Measurements from ENCODE around the gene PGAP1. TPM values are rescaled to one million over a fixed set of nuclear protein-coding genes. Genes with fewer than 3 reads are reported as not detected.

The PGAP1 gene
- total RNA-seq, 3 donors from 2014 or later, result 7.2 to 27.1 (median 16.1) TPM

DNA sequence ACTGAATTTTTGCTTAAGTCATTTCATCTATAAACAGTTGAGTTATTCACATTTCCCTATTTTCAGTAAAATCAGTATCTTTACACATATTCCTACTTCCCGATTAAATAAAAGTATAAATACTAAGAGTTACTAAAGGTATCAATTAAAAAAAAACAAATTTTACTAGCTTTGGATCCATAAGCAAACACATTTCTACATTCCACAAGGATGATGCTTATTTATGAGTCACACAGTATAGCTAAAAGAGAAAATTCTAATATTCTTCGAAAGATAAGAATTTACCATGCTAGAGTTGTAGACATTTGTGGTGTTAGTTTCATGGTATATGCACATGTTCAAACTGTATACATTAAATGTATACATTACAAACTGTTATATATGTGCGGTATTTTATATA is 23.7 kb downstream of the PGAP1 start:
- H3K27ac ChIP-seq, result no peak overlapping the region
- TF ChIP-seq POLR2A (IDR thresholded peaks at IDR 0.05) (no peak), POLR2AphosphoS5 (IDR thresholded peaks at IDR 0.05) (no peak)
- TF ChIP-seq, protein P1, sequence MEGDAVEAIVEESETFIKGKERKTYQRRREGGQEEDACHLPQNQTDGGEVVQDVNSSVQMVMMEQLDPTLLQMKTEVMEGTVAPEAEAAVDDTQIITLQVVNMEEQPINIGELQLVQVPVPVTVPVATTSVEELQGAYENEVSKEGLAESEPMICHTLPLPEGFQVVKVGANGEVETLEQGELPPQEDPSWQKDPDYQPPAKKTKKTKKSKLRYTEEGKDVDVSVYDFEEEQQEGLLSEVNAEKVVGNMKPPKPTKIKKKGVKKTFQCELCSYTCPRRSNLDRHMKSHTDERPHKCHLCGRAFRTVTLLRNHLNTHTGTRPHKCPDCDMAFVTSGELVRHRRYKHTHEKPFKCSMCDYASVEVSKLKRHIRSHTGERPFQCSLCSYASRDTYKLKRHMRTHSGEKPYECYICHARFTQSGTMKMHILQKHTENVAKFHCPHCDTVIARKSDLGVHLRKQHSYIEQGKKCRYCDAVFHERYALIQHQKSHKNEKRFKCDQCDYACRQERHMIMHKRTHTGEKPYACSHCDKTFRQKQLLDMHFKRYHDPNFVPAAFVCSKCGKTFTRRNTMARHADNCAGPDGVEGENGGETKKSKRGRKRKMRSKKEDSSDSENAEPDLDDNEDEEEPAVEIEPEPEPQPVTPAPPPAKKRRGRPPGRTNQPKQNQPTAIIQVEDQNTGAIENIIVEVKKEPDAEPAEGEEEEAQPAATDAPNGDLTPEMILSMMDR (IDR thresholded peaks at IDR 0.05), result no peak
- intact Hi-C loops (cut with DNase I; ENCODE audit: low total_unique reads), result no loop called here
- H3K36me3 ChIP-seq, result no peaks in the 10 kb centered on the region
- H3K9me3 ChIP-seq, result no peaks in the 10 kb centered on the region
- H3K4me1 ChIP-seq, result no peaks in the 10 kb centered on the region
- H3K27me3 ChIP-seq, result no peaks in the 10 kb centered on the region
- H3K4me3 ChIP-seq, result no peak overlapping the region
- DNase-seq (ENCODE audit: low spot score in 2 of 2), result no peak

- Histone ChIP-seq H3K4me3 (no peak overlapping the region), H3K36me3 (no peaks in the 10 kb centered on the region), H3K27me3 (no peaks in the 10 kb centered on the region), H3K4me1 (no peaks in the 10 kb centered on the region), H3K27ac (no peak overlapping the region), H3K9me3 (no peaks in the 10 kb centered on the region)
- TF ChIP-seq, protein P1 (IDR thresholded peaks at IDR 0.05), result no peak
- TF ChIP-seq POLR2A (IDR thresholded peaks at IDR 0.05), result no peak
- TF ChIP-seq POLR2AphosphoS5 (IDR thresholded peaks at IDR 0.05), result no peak
- DNase-seq (ENCODE audit: low spot score in 2 of 2), result no peak
- intact Hi-C loops (cut with DNase I; ENCODE audit: low total_unique reads), result no loop called here
Measured at GRCh38 chr2:196900843-196901242, 25.7 kb downstream of the PGAP1 start.

DNA sequence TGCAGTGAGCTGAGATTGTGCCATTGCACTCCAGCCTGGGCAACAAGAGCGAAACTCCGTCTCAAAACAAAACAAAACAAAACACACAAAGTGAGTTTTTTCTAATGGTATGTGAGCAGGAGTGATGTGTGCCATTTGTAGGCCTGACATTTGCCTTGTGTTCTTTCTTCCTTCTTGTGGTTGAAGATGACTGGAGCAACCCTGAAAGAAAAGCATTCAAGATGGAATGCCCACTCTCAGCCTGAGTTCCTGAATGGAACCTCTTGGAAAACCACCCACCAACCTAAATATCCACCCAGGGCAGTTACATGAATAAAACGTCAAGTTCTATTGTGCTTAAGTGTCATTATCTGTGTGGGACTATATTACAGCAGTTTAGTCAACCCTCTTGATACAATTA is 26.5 kb downstream of the PGAP1 start:
- no peaks in the 10 kb centered on the region for H3K27me3 ChIP-seq
- intact Hi-C loops (cut with DNase I; ENCODE audit: low total_unique reads), result no loop called here
- H3K27ac ChIP-seq, result no peak overlapping the region
- no peaks in the 10 kb centered on the region for H3K4me1 ChIP-seq
- no peaks in the 10 kb centered on the region for H3K9me3 ChIP-seq
- DNase-seq (ENCODE audit: low spot score in 2 of 2), result no peak
- no peak overlapping the region for H3K4me3 ChIP-seq
- H3K36me3 ChIP-seq, result no peaks in the 10 kb centered on the region
- no peak for TF ChIP-seq POLR2AphosphoS5 (IDR thresholded peaks at IDR 0.05)
- no peak for TF ChIP-seq POLR2A (IDR thresholded peaks at IDR 0.05)

- no peak for DNase-seq (ENCODE audit: low spot score in 2 of 2)
- Histone ChIP-seq H3K9me3 (no peaks in the 10 kb centered on the region), H3K27ac (no peak overlapping the region), H3K36me3 (no peaks in the 10 kb centered on the region), H3K27me3 (no peaks in the 10 kb centered on the region), H3K4me1 (no peaks in the 10 kb centered on the region), H3K4me3 (no peak overlapping the region)
- TF ChIP-seq POLR2A (IDR thresholded peaks at IDR 0.05) (no peak), POLR2AphosphoS5 (IDR thresholded peaks at IDR 0.05) (no peak)
- TF ChIP-seq, protein P1 (IDR thresholded peaks at IDR 0.05), result no peak
- intact Hi-C loops (cut with DNase I; ENCODE audit: low total_unique reads), result no loop called here
Measured at GRCh38 chr2:196891136-196891535, 35.4 kb downstream of the PGAP1 start.

DNA sequence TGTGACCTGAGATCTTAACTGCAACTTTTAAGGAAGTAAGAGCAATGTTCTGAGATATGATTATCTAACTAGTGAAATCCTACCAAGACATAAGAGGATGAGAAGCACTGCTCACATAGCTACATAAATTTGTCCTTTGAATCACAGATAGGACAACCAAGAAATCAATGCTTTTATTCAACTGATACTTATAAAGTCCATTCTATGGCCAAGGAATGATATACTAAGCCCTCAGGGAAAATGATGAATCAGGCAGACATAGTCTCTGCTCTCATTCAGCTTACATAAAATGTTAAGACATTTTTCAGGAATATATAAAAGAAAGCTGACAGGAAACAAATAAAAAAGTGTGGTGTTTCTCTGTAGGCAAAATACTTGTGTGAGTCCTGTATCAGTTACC is 39.1 kb downstream of the PGAP1 start:
- no peaks in the 10 kb centered on the region for H3K36me3 ChIP-seq
- no peak overlapping the region for H3K4me3 ChIP-seq
- no peaks in the 10 kb centered on the region for H3K4me1 ChIP-seq
- no peaks in the 10 kb centered on the region for H3K9me3 ChIP-seq
- no peak for DNase-seq (ENCODE audit: low spot score in 2 of 2)
- TF ChIP-seq POLR2A (IDR thresholded peaks at IDR 0.05) (no peak), POLR2AphosphoS5 (IDR thresholded peaks at IDR 0.05) (no peak)
- TF ChIP-seq, protein P1 (IDR thresholded peaks at IDR 0.05), result no peak
- H3K27me3 ChIP-seq, result no peaks in the 10 kb centered on the region
- no peak overlapping the region for H3K27ac ChIP-seq
- intact Hi-C loops (cut with DNase I; ENCODE audit: low total_unique reads), result no loop called here

DNA sequence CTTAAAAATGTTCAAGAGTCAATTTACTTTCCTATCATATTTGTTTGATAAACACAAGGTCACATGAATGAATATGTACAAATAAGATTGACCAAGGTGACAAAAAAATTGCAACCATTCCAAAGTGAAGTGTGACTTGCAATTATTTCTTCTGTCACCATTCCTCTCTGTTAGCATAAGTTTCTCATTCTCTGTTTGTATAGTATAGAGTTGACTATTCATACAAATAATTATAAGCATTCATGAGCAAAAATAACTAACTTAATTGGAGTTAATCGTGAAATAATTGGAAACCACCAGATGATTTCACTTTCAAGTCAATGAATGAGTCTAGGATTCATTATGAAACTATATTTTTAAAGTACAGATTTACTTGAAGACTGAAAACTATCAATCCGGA is 42.1 kb downstream of the PGAP1 start:
- no peaks in the 10 kb centered on the region for H3K27me3 ChIP-seq
- no peaks in the 10 kb centered on the region for H3K4me1 ChIP-seq
- no peaks in the 10 kb centered on the region for H3K36me3 ChIP-seq
- H3K4me3 ChIP-seq, result no peak overlapping the region
- H3K9me3 ChIP-seq, result no peaks in the 10 kb centered on the region
- DNase-seq (ENCODE audit: low spot score in 2 of 2), result no peak
- intact Hi-C loops (cut with DNase I; ENCODE audit: low total_unique reads), result no loop called here
- TF ChIP-seq POLR2AphosphoS5 (IDR thresholded peaks at IDR 0.05) (no peak), POLR2A (IDR thresholded peaks at IDR 0.05) (no peak)
- TF ChIP-seq, protein P1 (IDR thresholded peaks at IDR 0.05), result no peak
- H3K27ac ChIP-seq, result no peak overlapping the region

All from breast epithelium (tissue), 4 donors.